VCaP (cell line): ENCODE results near the gene SLC2A4.
A peak's percentile ranks its signal among the peaks of the same experiment; 100 is the strongest.

Experiments
- H3K27ac ChIP-seq: fragments of 450-650 bp; 2 replicates; pipeline ENCODE4 v1.5.1; 2017
- CTCF ChIP-seq: fragments of 450-650 bp; conservative IDR thresholded peaks from 2 replicates; pipeline ENCODE4 v1.5.1; 2017; ENCODE audit warnings: mild to moderate bottlenecking, moderate library complexity

The SLC2A4 gene

GRCh38 chr17:7237266-7237760 lies 44.2 kb upstream of the SLC2A4 start:
- TF ChIP-seq CTCF: no peak
- peak overlapping the region; percentile 81 for H3K27ac ChIP-seq

- TF ChIP-seq CTCF: no peak
- peak overlapping the region; percentile 81 for H3K27ac ChIP-seq
These were observed 43.6 kb upstream of the SLC2A4 start for GRCh38 chr17:7237761-7238419.

GRCh38 chr17:7238420-7239090 lies 43.0 kb upstream of the SLC2A4 start:
- TF ChIP-seq CTCF: no peak
- H3K27ac ChIP-seq: peak overlapping the region; percentile 81

- no peak for TF ChIP-seq CTCF
- H3K27ac ChIP-seq: peak within 1 kb of the TSS; percentile 92
These were observed 42.2 kb upstream of the SLC2A4 start, which contains the start of gene PHF23 for GRCh38 chr17:7239091-7240027. TSS of gene PHF23 (minus strand) at chr17:7239457. CDS start at chr17:7239279, 178 bp downstream.

GRCh38 chr17:7240375-7240774 lies 41.1 kb upstream of the SLC2A4 start:
- no peak for TF ChIP-seq CTCF
- H3K27ac ChIP-seq: peak overlapping the region; percentile 92

- TF ChIP-seq CTCF: no peak
- peak overlapping the region; percentile 92 for H3K27ac ChIP-seq
These were observed 40.3 kb upstream of the SLC2A4 start for GRCh38 chr17:7241090-7241733.
